SK-N-SH (cell line): ENCODE results near the gene MYOM3. TPM values are rescaled to one million over a fixed set of nuclear protein-coding genes. Genes with fewer than 3 reads are reported as not detected.

Experiments used
- CTCF ChIA-PET: fragments of 300-600, 350-600 bp; formaldehyde crosslinking; extraction: SDS; loops from one replicate; lab custom pipeline; 2021; lab: Yijun Ruan, JAX
- POLR2A ChIA-PET: fragments of 350-600 bp; sonication (Branson Sonifier 250); formaldehyde crosslinking; extraction: SDS; loops from one replicate; lab custom pipeline; 2020; ENCODE audit warnings: antibody characterized with exemption, inconsistent platforms; lab: Yijun Ruan, JAX
- DNase-seq: peaks from one replicate; pipeline ENCODE4 v3.0.0; 2012
- H2AFZ ChIP-seq: fragments of 200-600 bp; sonication (generic); 2 replicates; pipeline ENCODE4 v1.8.1; 2016; ENCODE audit warnings: antibody characterized with exemption, mild to moderate bottlenecking, low read depth
- H3F3A ChIP-seq: fragments of 200-600 bp; sonication (generic); replicated peaks from 2 replicates; pipeline ENCODE3; 2016; ENCODE audit warnings: antibody characterized with exemption, mild to moderate bottlenecking; ENCODE audit not compliant: insufficient read depth
- H3K27ac ChIP-seq, 2 experiments: fragments of 200-500 bp in 1 of 2; fragments of 200-600 bp in 1 of 2; sonication (Bioruptor generic) in 1 of 2; sonication (generic), shearing (Covaris generic) in 1 of 2; 2 replicates each; pipeline versions ENCODE4 v1.5.1 to v1.6.1; 2014 to 2016; ENCODE audit warnings: low read depth in 2 of 2, inconsistent platforms in 1 of 2, low read length in 1 of 2, mild to moderate bottlenecking in 1 of 2, mixed read lengths in 1 of 2
- H3K27me3 ChIP-seq: fragments of 200-600 bp; sonication (generic), shearing (Covaris generic); 2 replicates; pipeline ENCODE4 v1.6.1; 2016; ENCODE audit warnings: mixed run types; ENCODE audit not compliant: insufficient read depth
- H3K36me3 ChIP-seq, 2 experiments: fragments of 200-500 bp in 1 of 2; fragments of 200-600 bp in 1 of 2; sonication (Bioruptor generic) in 1 of 2; sonication (generic) in 1 of 2; replicated peaks in 1 of 2; 2 replicates each; pipeline versions ENCODE3 to v1.5.1; 2014 to 2016; ENCODE audit warnings: low read length in 1 of 2, mild to moderate bottlenecking in 1 of 2; ENCODE audit not compliant: insufficient read depth in 2 of 2, control insufficient read depth in 1 of 2
- H3K4me1 ChIP-seq, 2 experiments: fragments of 200-500 bp in 1 of 2; fragments of 200-600 bp in 1 of 2; sonication (Bioruptor generic) in 1 of 2; sonication (generic), shearing (Covaris generic) in 1 of 2; 2 replicates each; pipeline versions ENCODE4 v1.5.1 to v1.6.1; 2014 to 2016; ENCODE audit warnings: low read depth in 1 of 2, low read length in 1 of 2, mixed run types in 1 of 2; ENCODE audit not compliant: insufficient read depth in 2 of 2, control insufficient read depth in 1 of 2
- H3K4me2 ChIP-seq: fragments of 200-600 bp; sonication (generic), shearing (Covaris generic); 2 replicates; pipeline ENCODE4 v1.6.1; 2017; ENCODE audit warnings: mixed run types
- H3K4me3 ChIP-seq, 2 experiments: fragments of 200-500 bp in 1 of 2; fragments of 200-600 bp in 1 of 2; sonication (Bioruptor generic) in 1 of 2; sonication (generic), shearing (Covaris generic) in 1 of 2; 2 replicates each; pipeline versions ENCODE4 v1.5.1 to v1.8.1; 2014 to 2016; ENCODE audit warnings: low read depth in 2 of 2, inconsistent platforms in 1 of 2, low read length in 1 of 2, mild to moderate bottlenecking in 1 of 2, mixed read lengths in 1 of 2, moderate library complexity in 1 of 2
- H3K79me2 ChIP-seq: fragments of 200-600 bp; sonication (generic); 2 replicates; pipeline ENCODE4 v1.8.1; 2017; ENCODE audit warnings: mild to moderate bottlenecking; ENCODE audit not compliant: insufficient read depth
- H3K9ac ChIP-seq: fragments of 200-600 bp; sonication (generic); 2 replicates; pipeline ENCODE4 v1.6.1; 2017; ENCODE audit warnings: mixed run types
- H3K9me2 ChIP-seq: fragments of 200-600 bp; sonication (generic); 2 replicates; pipeline ENCODE4 v1.6.1; 2017; ENCODE audit warnings: mixed run types
- H3K9me3 ChIP-seq: fragments of 200-600 bp; sonication (generic); 2 replicates; pipeline ENCODE4 v1.6.1; 2017; ENCODE audit warnings: mixed run types, mild to moderate bottlenecking, moderate library complexity
- H4K20me1 ChIP-seq: fragments of 200-600 bp; sonication (generic); 2 replicates; pipeline ENCODE4 v1.6.1; 2017; ENCODE audit warnings: mild to moderate bottlenecking, mixed run types; ENCODE audit not compliant: insufficient read depth
- EP300 ChIP-seq, 2 experiments: IDR thresholded peaks; 2 replicates each; pipeline versions ENCODE4 v1.4.0 to v1.6.1; 2012; ENCODE audit warnings: borderline replicate concordance in 1 of 2, low read depth in 1 of 2, low read length in 1 of 2
- FOSL2 ChIP-seq: IDR thresholded peaks from 2 replicates; pipeline ENCODE4 v1.4.0; 2012; ENCODE audit warnings: low read depth, mild to moderate bottlenecking, moderate library complexity, borderline replicate concordance
- FOXJ3 ChIP-seq: sonication (generic); formaldehyde crosslinking; IDR thresholded peaks from 2 replicates; pipeline ENCODE4 v1.5.1; 2020; ENCODE audit warnings: mild to moderate bottlenecking, missing genetic modification reagents
- GABPA ChIP-seq: IDR thresholded peaks from 2 replicates; pipeline ENCODE4 v1.4.0; 2012; ENCODE audit warnings: low read depth, mild to moderate bottlenecking
- JUND ChIP-seq: IDR thresholded peaks from 2 replicates; pipeline ENCODE4 v1.4.0; 2012
- MEF2A ChIP-seq: IDR thresholded peaks from 2 replicates; pipeline ENCODE4 v1.4.0; 2012; ENCODE audit warnings: low read depth, borderline replicate concordance
- MXI1 ChIP-seq: IDR thresholded peaks from 2 replicates; pipeline ENCODE4 v1.6.1; 2012; ENCODE audit warnings: mild to moderate bottlenecking, low read depth, low read length, improper control_type of control experiment
- NFIC ChIP-seq: IDR thresholded peaks from 2 replicates; pipeline ENCODE4 v1.4.0; 2012; ENCODE audit warnings: borderline replicate concordance
- PBX3 ChIP-seq: IDR thresholded peaks from 2 replicates; pipeline ENCODE4; 2012
- POLR2AphosphoS5 ChIP-seq: IDR thresholded peaks from 2 replicates; pipeline ENCODE4 v1.6.1; 2012; ENCODE audit warnings: low read depth, low read length
- RFX5 ChIP-seq: IDR thresholded peaks from 2 replicates; pipeline ENCODE4 v1.6.1; 2012; ENCODE audit warnings: mild to moderate bottlenecking, improper control_type of control experiment, low read length
- SMC3 ChIP-seq: IDR thresholded peaks from 2 replicates; pipeline ENCODE4 v1.6.1; 2012; ENCODE audit warnings: low read depth, low read length, improper control_type of control experiment
- TEAD4 ChIP-seq: IDR thresholded peaks from 2 replicates; pipeline ENCODE4 v1.4.0; 2012; ENCODE audit warnings: mild to moderate bottlenecking, borderline replicate concordance; ENCODE audit not compliant: insufficient read depth
- WGBS: methylation state at CpG from one replicate; pipeline ENCODE4 v1.1.6; 2017; ENCODE audit warnings: low lambda C conversion rate; 5-methylcytosine and 5-hydroxymethylcytosine counted together
- polyA plus RNA-seq, 3 experiments: library from polyadenylated mRNA; depleted of rRNA; stranded (reverse); fragments of >200 nt; gene quantifications; 2 replicates each; pipeline ENCODE4 v1.2.3, GENCODE V29; 2012
- TF ChIP-seq, protein P1 (sequence below): IDR thresholded peaks from 2 replicates; pipeline ENCODE4 v1.6.1; 2012; ENCODE audit warnings: mild to moderate bottlenecking, low read depth, low read length, moderate library complexity

The MYOM3 gene
- polyA plus RNA-seq, 1 of the 3 experiments (the other 2 are of a cell fraction) = 0.02 TPM

DNA sequence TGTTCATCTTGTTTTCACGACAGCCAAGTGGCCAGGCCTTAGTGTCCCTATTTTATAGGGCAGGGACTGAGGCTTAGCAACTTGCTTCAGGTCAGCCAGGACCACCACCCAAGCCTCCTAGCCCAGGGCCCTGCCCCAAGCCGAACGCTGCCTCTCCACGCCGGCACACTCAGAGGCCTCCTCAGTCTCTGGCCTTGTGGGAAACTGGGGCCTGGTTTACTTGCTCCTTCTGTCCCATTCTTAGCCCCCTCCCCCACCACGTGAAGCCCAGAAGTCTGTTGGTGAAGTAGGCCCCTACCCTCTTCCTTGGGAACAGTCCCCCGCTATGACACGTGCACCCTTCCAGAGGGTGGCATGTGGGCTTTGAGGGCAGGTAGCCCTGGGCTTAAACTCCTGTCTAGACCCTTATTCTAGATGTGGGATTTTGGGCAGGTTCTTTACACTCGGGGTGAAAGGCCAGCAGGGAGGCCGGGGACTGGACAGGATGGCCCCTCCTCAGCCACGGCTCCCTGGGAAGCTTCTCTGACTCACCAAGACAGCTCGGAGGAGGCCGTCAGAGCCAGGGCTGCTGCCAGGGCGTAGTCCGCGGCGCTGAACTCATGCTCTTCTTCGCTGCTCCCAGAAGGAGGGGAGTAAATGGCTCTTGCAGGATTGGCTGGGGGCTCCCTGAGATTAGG lies 4.3 kb downstream of the MYOM3 start:
- Histone ChIP-seq H3F3A (peaks cover 3% of the 10 kb centered on the region), H3K79me2 (no peaks in the 10 kb centered on the region), H3K4me3 (no peak overlapping the region), H3K9me3 (no peaks in the 10 kb centered on the region), H3K27me3 (no peaks in the 10 kb centered on the region), H3K36me3 (no peaks in the 10 kb centered on the region), H3K4me1 (peaks cover 10 to 53% of the 10 kb centered on the region in 2 experiments; a peak in 2 of 4 replicates), H4K20me1 (no peaks in the 10 kb centered on the region), H3K4me2 (peak overlapping the region; percentile 35; the same call in 1 of the 2 replicates), H3K27ac (peak overlapping the region in 1 of 2 experiments; percentile 52; a peak in 2 of 4 replicates), H2AFZ (peak overlapping the region; percentile 74; the same call in 1 of the 2 replicates), H3K9ac (no peak overlapping the region), H3K9me2 (no peaks in the 10 kb centered on the region)
- CTCF ChIA-PET = no interaction called here
- WGBS = over 99% methylated on average over 6 of the region's 18 CpGs
- POLR2A ChIA-PET = no interaction called here
- DNase-seq = no peak
- TF ChIP-seq FOSL2 (peak; percentile 37; the same call in 1 of the 2 replicates), GABPA (no peak), NFIC (peak; percentile 21; the same call in 1 of the 2 replicates)

GRCh38 chr1:24105368-24106160 lies 6.4 kb downstream of the MYOM3 start:
- no peak overlapping the region for H2AFZ ChIP-seq
- H3K9ac ChIP-seq = no peak overlapping the region
- POLR2A ChIA-PET = no interaction called here

More at GRCh38 chr1:24105368-24106160, 6.4 kb downstream of the MYOM3 start:
- no peak for DNase-seq
- CTCF ChIA-PET = interaction anchor here (0.5 to 3.5 kb wide), 5 partner anchors 13 to 153 kb away, joined by 3 to 19 read pairs (median 3); no protein-coding TSS in a partner anchor
- H3K27me3 ChIP-seq = no peaks in the 10 kb centered on the region
- WGBS = 75% methylated on average over 6 of the region's 19 CpGs
- no peaks in the 10 kb centered on the region for H4K20me1 ChIP-seq
- H3F3A ChIP-seq = peaks cover 3% of the 10 kb centered on the region
- TF ChIP-seq SMC3 (no peak), NFIC (no peak), JUND (no peak), RFX5 (no peak), FOSL2 (no peak), POLR2AphosphoS5 (no peak), FOXJ3 (CRISPR knock-in tag) (no peak), EP300 (IDR thresholded peaks at IDR 0.05; ENCODE audit: borderline replicate concordance in 1 of 2, low read depth in 1 of 2, low read length in 1 of 2) (no peak), MXI1 (no peak), MEF2A (no peak), TEAD4 (no peak), PBX3 (no peak)
- TF ChIP-seq, protein P1, sequence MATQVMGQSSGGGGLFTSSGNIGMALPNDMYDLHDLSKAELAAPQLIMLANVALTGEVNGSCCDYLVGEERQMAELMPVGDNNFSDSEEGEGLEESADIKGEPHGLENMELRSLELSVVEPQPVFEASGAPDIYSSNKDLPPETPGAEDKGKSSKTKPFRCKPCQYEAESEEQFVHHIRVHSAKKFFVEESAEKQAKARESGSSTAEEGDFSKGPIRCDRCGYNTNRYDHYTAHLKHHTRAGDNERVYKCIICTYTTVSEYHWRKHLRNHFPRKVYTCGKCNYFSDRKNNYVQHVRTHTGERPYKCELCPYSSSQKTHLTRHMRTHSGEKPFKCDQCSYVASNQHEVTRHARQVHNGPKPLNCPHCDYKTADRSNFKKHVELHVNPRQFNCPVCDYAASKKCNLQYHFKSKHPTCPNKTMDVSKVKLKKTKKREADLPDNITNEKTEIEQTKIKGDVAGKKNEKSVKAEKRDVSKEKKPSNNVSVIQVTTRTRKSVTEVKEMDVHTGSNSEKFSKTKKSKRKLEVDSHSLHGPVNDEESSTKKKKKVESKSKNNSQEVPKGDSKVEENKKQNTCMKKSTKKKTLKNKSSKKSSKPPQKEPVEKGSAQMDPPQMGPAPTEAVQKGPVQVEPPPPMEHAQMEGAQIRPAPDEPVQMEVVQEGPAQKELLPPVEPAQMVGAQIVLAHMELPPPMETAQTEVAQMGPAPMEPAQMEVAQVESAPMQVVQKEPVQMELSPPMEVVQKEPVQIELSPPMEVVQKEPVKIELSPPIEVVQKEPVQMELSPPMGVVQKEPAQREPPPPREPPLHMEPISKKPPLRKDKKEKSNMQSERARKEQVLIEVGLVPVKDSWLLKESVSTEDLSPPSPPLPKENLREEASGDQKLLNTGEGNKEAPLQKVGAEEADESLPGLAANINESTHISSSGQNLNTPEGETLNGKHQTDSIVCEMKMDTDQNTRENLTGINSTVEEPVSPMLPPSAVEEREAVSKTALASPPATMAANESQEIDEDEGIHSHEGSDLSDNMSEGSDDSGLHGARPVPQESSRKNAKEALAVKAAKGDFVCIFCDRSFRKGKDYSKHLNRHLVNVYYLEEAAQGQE = no peak
- H3K36me3 ChIP-seq = no peaks in the 10 kb centered on the region
- no peaks in the 10 kb centered on the region for H3K9me2 ChIP-seq
- H3K27ac ChIP-seq = no peak overlapping the region
- H3K9me3 ChIP-seq = no peaks in the 10 kb centered on the region
- H3K4me1 ChIP-seq = peaks cover 10 to 37% of the 10 kb centered on the region in 2 experiments; a peak in 2 of 4 replicates
- H3K4me3 ChIP-seq = no peak overlapping the region
- no peaks in the 10 kb centered on the region for H3K79me2 ChIP-seq
- no peak overlapping the region for H3K4me2 ChIP-seq
